Pancreas (tissue), 10 donors: ENCODE data around the gene RECQL5. TPM values are rescaled to one million over a fixed set of nuclear protein-coding genes. Genes with fewer than 3 reads are reported as not detected.
"Not testable (repeated sequence)": the region's sequence is repeated elsewhere in the genome, so short reads cannot be mapped to it uniquely, and the experiment has no call there.

Experiments used
- ATAC-seq, 4 donors: fragments of 200-7000 bp; cut with Tn5 transposase; one replicate each; pipeline versions ENCODE4 v1.8.0 to v1.9.1; 2020; ENCODE audit warnings: mild to moderate bottlenecking in 4 of 4, moderate library complexity in 4 of 4
- DNase-seq, 6 donors: peaks; one replicate each; pipeline ENCODE4 v3.0.0-alpha.2; 2020
- FAIRE-seq: peaks from 2 replicates; lab custom pipeline; 2012; peaks lifted over from hg19 to GRCh38; lab: Jason Lieb, UNC
- H3K27ac ChIP-seq, 4 donors: fragments of 200-600 bp; sonication (generic); 1 replicate in 3 of 4; 2 replicates in 1 of 4; pipeline versions ENCODE4 v1.5.0 to v1.8.0; 2020
- H3K27me3 ChIP-seq, 4 donors: fragments of 200-600 bp; one replicate each; pipeline ENCODE4 v1.8.0; 2021
- H3K36me3 ChIP-seq, 3 donors: fragments of 200-600 bp; sonication (generic) in 1 of 3; one replicate each; pipeline versions ENCODE4 v1.5.0 to v1.8.0; 2020 to 2021
- H3K4me1 ChIP-seq, 3 donors: fragments of 200-600 bp; one replicate each; pipeline ENCODE4 v1.8.0; 2021
- H3K4me3 ChIP-seq, 4 donors: fragments of 200-600 bp; sonication (generic) in 2 of 4; one replicate each; pipeline versions ENCODE4 v1.5.0 to v1.8.0; 2020 to 2021
- H3K9me3 ChIP-seq, 4 donors: fragments of 200-600 bp; one replicate each; pipeline ENCODE4 v1.8.0; 2021
- CTCF ChIP-seq, 4 donors: fragments of 200-600 bp; sonication (generic) in 3 of 4; IDR thresholded peaks; one replicate each; pipeline versions ENCODE4 v1.5.0 to v1.8.0; 2021; ENCODE audit warnings: antibody characterized with exemption in 4 of 4
- WGBS, 2 donors: extraction: QIAGEN DNeasy Blood & Tissue Kit; methylation state at CpG; one replicate each; pipeline ENCODE4 v1.1.7; 2013; 5-methylcytosine and 5-hydroxymethylcytosine counted together
- intact Hi-C, 3 donors: fragments of 100-400 bp; cut with DNase I; formaldehyde crosslinking; loops; one replicate each; pipeline versions ENCODE4 v1.11.1 to v1.14.2; 2022
- polyA plus RNA-seq, 2 donors: library from polyadenylated mRNA; stranded (reverse); fragments of 200-250 nt; gene quantifications; one replicate each; pipeline ENCODE4 v1.2.3, GENCODE V29; 2013
- total RNA-seq, 6 donors: library from RNA; stranded (reverse); fragmentation: NEBNext Ultra II Directional in 4 of 6; extraction: Animal tissue kit (Norgen Biotek cat#: 25700) in 4 of 6; gene quantifications; one replicate each; pipeline versions ENCODE4 v1.2.1 to v1.2.4, GENCODE V29; 2021 to 2023
- donor health status: healthy with polysubstance abuse.
- donor health status: DM: no; HTN: no; CAD: no; lungs with moderate emphysema.
- donor health status: DM: no; HTN: no; CAD: no.
- donor health status: control.
- donor health status: control.
- donor health status: Bipolar disorder and iron deficiency.
- donor health status: DM: yes; HTN: yes; CAD: no.
- donor health status: DM: no; HTN: no; CAD: no.
- donor health status: DM: no; HTN: no; CAD: no.
- donor health status: DM: yes; HTN: yes; CAD: no.

The RECQL5 gene
- total and polyA plus RNA-seq, 8 donors, result 8.7 to 65.2 (median 14.9) TPM

- no peaks in the 10 kb centered on the region for H3K9me3 ChIP-seq
- 40 to 52% methylated on average over 74 to 82 of the region's 82 CpGs for WGBS, 2 donors
- no peaks in the 10 kb centered on the region for H3K36me3 ChIP-seq
- H3K4me3 ChIP-seq, result peak within 1 kb of the TSS; percentile 21 to 65 (median 42)
- peak in 4 of 6 donors; percentile 47 to 87 (median 63) for DNase-seq
- H3K27me3 ChIP-seq, result no peaks in the 10 kb centered on the region
- intact Hi-C loops, result loop anchor here in 2 of 3 donors (5.0 to 10.0 kb wide), 2 partner anchors 53 to 61 kb away; partner anchors contain the start of gene LLGL2 (in 1 of the 2)
- TF ChIP-seq CTCF (IDR thresholded peaks at IDR 0.05), result peak in 2 of 4 donors; percentile 11 to 16
- H3K4me1 ChIP-seq, result peaks cover 0 to 5% (median 4%) of the 10 kb centered on the region in 3 donors
- peak in 3 of 4 donors; percentile 6 to 33 (median 21) for ATAC-seq
- peak within 1 kb of the TSS; percentile 76 to 88 (median 83) for H3K27ac ChIP-seq
- no peak for FAIRE-seq
Measured at GRCh38 chr17:75587675-75588595, 79.0 kb downstream of the RECQL5 start, which contains the start of gene MYO15B. Gene MYO15B, plus strand, starts transcription at chr17:75587800. Its CDS starts 258 bp downstream, at chr17:75588058.

GRCh38 chr17:75584849-75585175 lies 82.1 kb downstream of the RECQL5 start:
- WGBS, 2 donors, result 84 to 92% methylated on average over 7 of the region's 7 CpGs
- no peaks in the 10 kb centered on the region for H3K9me3 ChIP-seq
- H3K27ac ChIP-seq, result no peak overlapping the region
- intact Hi-C loops, result loop anchor here in 2 of 3 donors (5.0 to 10.0 kb wide), 2 partner anchors 50 to 58 kb away; partner anchors contain the start of gene LLGL2 (in 1 of the 2)
- H3K4me1 ChIP-seq, result peaks cover 0 to 3% (median 3%) of the 10 kb centered on the region in 3 donors
- FAIRE-seq (no peak), ATAC-seq (no peak), DNase-seq (no peak)
- no peak overlapping the region for H3K4me3 ChIP-seq
- no peaks in the 10 kb centered on the region for H3K36me3 ChIP-seq
- H3K27me3 ChIP-seq, result no peaks in the 10 kb centered on the region
- no peak for TF ChIP-seq CTCF (IDR thresholded peaks at IDR 0.05)

- not testable (repeated sequence) for H3K27ac ChIP-seq, H3K4me3 ChIP-seq, H3K27me3 ChIP-seq, ATAC-seq, FAIRE-seq, H3K4me1 ChIP-seq, DNase-seq, H3K9me3 ChIP-seq, H3K36me3 ChIP-seq
- 89 to 94% methylated on average over 6 of the region's 6 CpGs for WGBS, 2 donors
- intact Hi-C loops, result loop anchor here in 1 of 3 donors (10.0 kb wide), 1 partner anchor 48 kb away; no protein-coding TSS in a partner anchor
Measured at GRCh38 chr17:75583197-75583596, 83.8 kb downstream of the RECQL5 start.

- intact Hi-C loops, result loop anchor here in 1 of 3 donors (10.0 kb wide), 1 partner anchor 46 kb away; no protein-coding TSS in a partner anchor
- not testable (repeated sequence) for H3K4me3 ChIP-seq, H3K27ac ChIP-seq, ATAC-seq, H3K4me1 ChIP-seq, H3K9me3 ChIP-seq, FAIRE-seq, H3K36me3 ChIP-seq, DNase-seq, H3K27me3 ChIP-seq
- whole genome bisulfite sequencing, 2 donors, result 81 to 86% methylated on average over 23 of the region's 23 CpGs
Measured at GRCh38 chr17:75581121-75581725, 85.7 kb downstream of the RECQL5 start.

Other genes starting within 250 kb of the RECQL5 start
- gene TMEM94, start 210.5 kb downstream of the RECQL5 start, total RNA-seq, result 10 to 100 TPM; 29.9 to 53.3 (median 34.9) TPM
- 10 to 100 TPM; 55.4 to 64.9 TPM for gene TMEM94, start 210.5 kb downstream of the RECQL5 start, polyA plus RNA-seq
- gene CASKIN2, start 151.6 kb downstream of the RECQL5 start, total RNA-seq, result 10 to 100 TPM; 12.2 to 20.7 (median 13.2) TPM
- 10 to 100 TPM; 12.1 to 14.7 TPM for gene CASKIN2, start 151.6 kb downstream of the RECQL5 start, polyA plus RNA-seq
- gene TSEN54, start 150.6 kb downstream of the RECQL5 start, total RNA-seq, result 10 to 100 TPM; 14.9 to 20.0 (median 19.1) TPM
- 100 to 1,000 TPM in 1 of 2 donors, 10 to 100 TPM in 1; 55.1 to 105 TPM for gene TSEN54, start 150.6 kb downstream of the RECQL5 start, polyA plus RNA-seq
- 100 to 1,000 TPM in 3 of 6 donors, 10 to 100 TPM in 3; 87.8 to 130 (median 101) TPM for gene LLGL2, start 141.5 kb downstream of the RECQL5 start, total RNA-seq
- 100 to 1,000 TPM; 286 to 296 TPM for gene LLGL2, start 141.5 kb downstream of the RECQL5 start, polyA plus RNA-seq
- 10 to 100 TPM; 25.9 to 82.0 (median 38.6) TPM for gene MYO15B, start 79.4 kb downstream of the RECQL5 start, total RNA-seq
- 100 to 1,000 TPM; 307 to 325 TPM for gene MYO15B, start 79.4 kb downstream of the RECQL5 start, polyA plus RNA-seq
- gene SMIM5, start 33.7 kb downstream of the RECQL5 start, total RNA-seq, result 1 to 10 TPM in 1 of 6 donors, under 1 TPM in 5; 0.55 to 1.2 (median 0.82) TPM
- 10 to 100 TPM in 1 of 2 donors, 1 to 10 TPM in 1; 6.3 to 15.3 TPM for gene SMIM5, start 33.7 kb downstream of the RECQL5 start, polyA plus RNA-seq
- 10 to 100 TPM; 22.4 to 45.3 (median 37.0) TPM for gene SAP30BP, start 184 bp upstream of the RECQL5 start, total RNA-seq
- 100 to 1,000 TPM in 1 of 2 donors, 10 to 100 TPM in 1; 81.8 to 106 TPM for gene SAP30BP, start 184 bp upstream of the RECQL5 start, polyA plus RNA-seq
- gene ITGB4, start 54.3 kb upstream of the RECQL5 start, total RNA-seq, result 10 to 100 TPM; 16.4 to 50.5 (median 20.3) TPM
- 10 to 100 TPM; 23.0 to 25.2 TPM for gene ITGB4, start 54.3 kb upstream of the RECQL5 start, polyA plus RNA-seq
- gene GALK1, start 98.0 kb upstream of the RECQL5 start, total RNA-seq, result 10 to 100 TPM; 18.0 to 23.2 (median 19.6) TPM
- 10 to 100 TPM; 25.5 to 29.8 TPM for gene GALK1, start 98.0 kb upstream of the RECQL5 start, polyA plus RNA-seq
- gene UNK, start 117.7 kb upstream of the RECQL5 start, total RNA-seq, result 10 to 100 TPM; 12.8 to 18.0 (median 14.0) TPM
- gene UNK, start 117.7 kb upstream of the RECQL5 start, polyA plus RNA-seq, result 10 to 100 TPM; 28.7 to 28.9 TPM
- gene UNC13D, start 177.2 kb upstream of the RECQL5 start, total RNA-seq, result 10 to 100 TPM in 3 of 6 donors, 1 to 10 TPM in 3; 4.7 to 23.6 (median 10.0) TPM
- 10 to 100 TPM; 17.9 to 29.0 TPM for gene UNC13D, start 177.2 kb upstream of the RECQL5 start, polyA plus RNA-seq
- gene WBP2, start 188.2 kb upstream of the RECQL5 start, total RNA-seq, result 10 to 100 TPM; 56.0 to 83.5 (median 62.9) TPM
- 100 to 1,000 TPM in 1 of 2 donors, 10 to 100 TPM in 1; 95.0 to 106 TPM for gene WBP2, start 188.2 kb upstream of the RECQL5 start, polyA plus RNA-seq
- gene TRIM47, start 211.4 kb upstream of the RECQL5 start, total RNA-seq, result 10 to 100 TPM in 4 of 6 donors, 1 to 10 TPM in 2; 4.2 to 58.2 (median 17.6) TPM
- gene TRIM47, start 211.4 kb upstream of the RECQL5 start, polyA plus RNA-seq, result 10 to 100 TPM; 34.1 to 35.9 TPM
- gene TRIM65, start 229.8 kb upstream of the RECQL5 start, total RNA-seq, result 10 to 100 TPM in 3 of 6 donors, 1 to 10 TPM in 3; 8.2 to 13.1 (median 10.3) TPM
- 10 to 100 TPM in 1 of 2 donors, 1 to 10 TPM in 1; 9.8 to 12.5 TPM for gene TRIM65, start 229.8 kb upstream of the RECQL5 start, polyA plus RNA-seq
- gene MRPL38, start 237.7 kb upstream of the RECQL5 start, total RNA-seq, result 10 to 100 TPM; 40.6 to 59.9 (median 45.9) TPM
- 10 to 100 TPM; 95.3 to 95.8 TPM for gene MRPL38, start 237.7 kb upstream of the RECQL5 start, polyA plus RNA-seq